ENCODE measurements around the gene M6PR. TPM values are rescaled to one million over a fixed set of nuclear protein-coding genes. Genes with fewer than 3 reads are reported as not detected.

M6PR gene
- polyA plus RNA-seq, 1 experiment, result 106 TPM

GRCh38 chr12:8958066-8958465 is 8.6 kb upstream of the M6PR start:
- Histone ChIP-seq H3K36me3 (ENCODE audit: control insufficient read depth, insufficient read depth, low read length) (no peaks in the 10 kb centered on the region), H3K27me3 (ENCODE audit: control insufficient read depth, insufficient read depth, low read length) (no peaks in the 10 kb centered on the region), H3K4me3 (ENCODE audit: low read depth, low read length) (no peak overlapping the region)
- DNase-seq (ENCODE audit: low read depth), result no peak
- POLR2A ChIA-PET, result no interaction called here
- TF ChIP-seq CTCF (IDR thresholded peaks at IDR 0.05; ENCODE audit: insufficient read depth, low read depth, low read length), result no peak
- CTCF ChIA-PET, result interaction anchor here (0.7 kb wide), 1 partner anchor 98 kb away, joined by 3 read pairs; no protein-coding TSS in a partner anchor

GRCh38 chr12:8957561-8957960 is 8.1 kb upstream of the M6PR start:
- no peaks in the 10 kb centered on the region for H3K36me3 ChIP-seq (ENCODE audit: control insufficient read depth, insufficient read depth, low read length)
- no peak for TF ChIP-seq CTCF (IDR thresholded peaks at IDR 0.05; ENCODE audit: insufficient read depth, low read depth, low read length)
- H3K4me3 ChIP-seq (ENCODE audit: low read depth, low read length), result no peak overlapping the region
- ChIA-PET POLR2A (no interaction called here), CTCF (interaction anchor here (0.7 kb wide), 1 partner anchor 99 kb away, joined by 3 read pairs; no protein-coding TSS in a partner anchor)
- H3K27me3 ChIP-seq (ENCODE audit: control insufficient read depth, insufficient read depth, low read length), result no peaks in the 10 kb centered on the region
- no peak for DNase-seq (ENCODE audit: low read depth)

- H3K36me3 ChIP-seq (ENCODE audit: control insufficient read depth, insufficient read depth, low read length), result no peaks in the 10 kb centered on the region
- ChIA-PET CTCF (no interaction called here), POLR2A (no interaction called here)
- no peak overlapping the region for H3K4me3 ChIP-seq (ENCODE audit: low read depth, low read length)
- TF ChIP-seq CTCF (IDR thresholded peaks at IDR 0.05; ENCODE audit: insufficient read depth, low read depth, low read length), result no peak
- H3K27me3 ChIP-seq (ENCODE audit: control insufficient read depth, insufficient read depth, low read length), result no peaks in the 10 kb centered on the region
- DNase-seq (ENCODE audit: low read depth), result no peak
These were observed 7.3 kb upstream of the M6PR start for GRCh38 chr12:8956772-8957171.

GRCh38 chr12:8956073-8956472 is 6.6 kb upstream of the M6PR start:
- ChIA-PET CTCF (interaction anchor here (0.6 kb wide), 3 partner anchors 36 to 787 kb away, joined by 3 read pairs; no protein-coding TSS in a partner anchor), POLR2A (no interaction called here)
- no peak for DNase-seq (ENCODE audit: low read depth)
- Histone ChIP-seq H3K4me3 (ENCODE audit: low read depth, low read length) (no peak overlapping the region), H3K27me3 (ENCODE audit: control insufficient read depth, insufficient read depth, low read length) (no peaks in the 10 kb centered on the region), H3K36me3 (ENCODE audit: control insufficient read depth, insufficient read depth, low read length) (no peaks in the 10 kb centered on the region)
- no peak for TF ChIP-seq CTCF (IDR thresholded peaks at IDR 0.05; ENCODE audit: insufficient read depth, low read depth, low read length)

- Histone ChIP-seq H3K36me3 (ENCODE audit: control insufficient read depth, insufficient read depth, low read length) (no peaks in the 10 kb centered on the region), H3K4me3 (ENCODE audit: low read depth, low read length) (no peak overlapping the region), H3K27me3 (ENCODE audit: control insufficient read depth, insufficient read depth, low read length) (no peaks in the 10 kb centered on the region)
- ChIA-PET POLR2A (no interaction called here), CTCF (interaction anchor here (0.6 to 1.4 kb wide), 2 partner anchors 9 to 88 kb away, joined by 3 read pairs; no protein-coding TSS in a partner anchor)
- no peak for DNase-seq (ENCODE audit: low read depth)
- TF ChIP-seq CTCF (IDR thresholded peaks at IDR 0.05; ENCODE audit: insufficient read depth, low read depth, low read length), result no peak
These were observed 4.4 kb upstream of the M6PR start for GRCh38 chr12:8953773-8954402.
